Smooth muscle cell (in vitro differentiated cells): ENCODE results near the gene RBMS1. TPM values are rescaled to one million over a fixed set of nuclear protein-coding genes. Genes with fewer than 3 reads are reported as not detected.

Experiments used
- DNase-seq: peaks from one replicate; lab custom pipeline; 2025; ENCODE audit not compliant: unreplicated experiment; lab: John Stamatoyannopoulos, UW
- H2AFZ ChIP-seq: fragments of 200-600 bp; sonication (generic); 2 replicates; pipeline ENCODE4 v1.6.0; 2016; ENCODE audit warnings: antibody characterized with exemption, low read depth, mild to moderate bottlenecking
- H3F3A ChIP-seq: fragments of 200-600 bp; sonication (generic); 2 replicates; pipeline ENCODE4 v1.6.0; 2017; ENCODE audit warnings: antibody characterized with exemption, low read depth
- H3K27ac ChIP-seq: fragments of 200-600 bp; sonication (generic); 2 replicates; pipeline ENCODE4 v1.5.1; 2016; ENCODE audit warnings: low read depth, mild to moderate bottlenecking
- H3K27me3 ChIP-seq: fragments of 200-600 bp; sonication (generic); 2 replicates; pipeline ENCODE4 v1.6.1; 2016; ENCODE audit warnings: low read depth, mild to moderate bottlenecking
- H3K36me3 ChIP-seq: fragments of 200-600 bp; sonication (generic); 2 replicates; pipeline ENCODE4 v1.5.1; 2016; ENCODE audit warnings: low read depth
- H3K4me1 ChIP-seq: fragments of 200-600 bp; sonication (generic); 2 replicates; pipeline ENCODE4 v1.5.1; 2016; ENCODE audit warnings: low read depth
- H3K4me2 ChIP-seq: fragments of 200-600 bp; sonication (generic); 2 replicates; pipeline ENCODE4 v1.6.0; 2016; ENCODE audit warnings: mild to moderate bottlenecking
- H3K4me3 ChIP-seq: fragments of 200-600 bp; sonication (generic); 2 replicates; pipeline ENCODE4 v1.5.1; 2016; ENCODE audit warnings: mild to moderate bottlenecking
- H3K79me2 ChIP-seq: fragments of 200-600 bp; sonication (generic); 2 replicates; pipeline ENCODE4 v1.6.0; 2016; ENCODE audit warnings: low read depth, mild to moderate bottlenecking
- H3K9ac ChIP-seq: fragments of 200-600 bp; sonication (generic); 2 replicates; pipeline ENCODE4 v1.6.0; 2016; ENCODE audit warnings: low read depth
- H3K9me3 ChIP-seq: fragments of 200-600 bp; sonication (generic); replicated peaks from 2 replicates; pipeline ENCODE4 v1.5.1; 2016; ENCODE audit warnings: low read depth
- H4K20me1 ChIP-seq: fragments of 200-600 bp; sonication (generic); 2 replicates; pipeline ENCODE4 v1.6.0; 2016; ENCODE audit warnings: low read depth
- WGBS: methylation state at CpG from one replicate; pipeline ENCODE4 v1.1.7; 2016; ENCODE audit warnings: low lambda C conversion rate; 5-methylcytosine and 5-hydroxymethylcytosine counted together
- polyA plus RNA-seq: library from polyadenylated mRNA; unstranded; fragments of >200 nt; fragmentation: Nextera tagmentation; extraction: Ambion mirVana; gene quantifications from 2 replicates; pipeline ENCODE4 v1.2.1, GENCODE V29; 2016
- total RNA-seq: library from RNA; depleted of rRNA; stranded (reverse); fragments of >200 nt; gene quantifications from 2 replicates; pipeline ENCODE4 v1.2.3, GENCODE V29; 2014
- TF ChIP-seq, protein P1 (sequence below): fragments of 200-600 bp; sonication (generic); IDR thresholded peaks from 2 replicates; pipeline ENCODE4 v1.5.1; 2017; ENCODE audit warnings: borderline replicate concordance, mild to moderate bottlenecking, antibody characterized with exemption; ENCODE audit not compliant: insufficient read depth, poor library complexity, severe bottlenecking

RBMS1 gene
- total and polyA plus RNA-seq, 2 experiments from 2014 or later = 103 to 160 TPM

DNA sequence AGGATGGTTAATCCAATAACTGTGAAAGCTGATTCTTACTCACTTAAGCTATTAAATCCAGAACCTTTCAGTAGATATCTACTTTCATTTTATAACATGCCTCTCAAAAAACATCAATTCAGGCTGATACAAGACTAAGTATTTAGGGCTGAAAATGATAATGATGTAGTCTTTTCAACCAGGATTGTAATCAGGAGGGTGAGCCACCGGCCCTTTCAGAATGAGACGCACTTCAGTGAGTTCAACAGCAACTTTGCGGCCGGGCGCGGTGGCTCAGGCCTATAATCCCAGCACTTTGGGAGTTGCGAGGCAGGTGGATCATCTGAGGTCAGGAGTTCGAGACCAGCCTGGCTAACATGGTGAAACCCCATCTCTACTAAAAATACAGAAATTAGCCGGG is 30.4 kb downstream of the RBMS1 start:
- Histone ChIP-seq H3K27ac (no peak overlapping the region), H3K27me3 (no peaks in the 10 kb centered on the region), H4K20me1 (peaks cover 95% of the 10 kb centered on the region), H3K9me3 (no peaks in the 10 kb centered on the region), H3K4me1 (no peaks in the 10 kb centered on the region), H3K79me2 (peaks cover 100% of the 10 kb centered on the region), H3K4me2 (no peak overlapping the region), H3K36me3 (no peaks in the 10 kb centered on the region), H3K4me3 (no peak overlapping the region), H2AFZ (no peak overlapping the region), H3F3A (peaks cover 15% of the 10 kb centered on the region), H3K9ac (no peak overlapping the region)
- DNase-seq = no peak
- WGBS = 96% methylated on average over 9 of the region's 9 CpGs
- TF ChIP-seq, protein P1, sequence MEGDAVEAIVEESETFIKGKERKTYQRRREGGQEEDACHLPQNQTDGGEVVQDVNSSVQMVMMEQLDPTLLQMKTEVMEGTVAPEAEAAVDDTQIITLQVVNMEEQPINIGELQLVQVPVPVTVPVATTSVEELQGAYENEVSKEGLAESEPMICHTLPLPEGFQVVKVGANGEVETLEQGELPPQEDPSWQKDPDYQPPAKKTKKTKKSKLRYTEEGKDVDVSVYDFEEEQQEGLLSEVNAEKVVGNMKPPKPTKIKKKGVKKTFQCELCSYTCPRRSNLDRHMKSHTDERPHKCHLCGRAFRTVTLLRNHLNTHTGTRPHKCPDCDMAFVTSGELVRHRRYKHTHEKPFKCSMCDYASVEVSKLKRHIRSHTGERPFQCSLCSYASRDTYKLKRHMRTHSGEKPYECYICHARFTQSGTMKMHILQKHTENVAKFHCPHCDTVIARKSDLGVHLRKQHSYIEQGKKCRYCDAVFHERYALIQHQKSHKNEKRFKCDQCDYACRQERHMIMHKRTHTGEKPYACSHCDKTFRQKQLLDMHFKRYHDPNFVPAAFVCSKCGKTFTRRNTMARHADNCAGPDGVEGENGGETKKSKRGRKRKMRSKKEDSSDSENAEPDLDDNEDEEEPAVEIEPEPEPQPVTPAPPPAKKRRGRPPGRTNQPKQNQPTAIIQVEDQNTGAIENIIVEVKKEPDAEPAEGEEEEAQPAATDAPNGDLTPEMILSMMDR = no peak

DNA sequence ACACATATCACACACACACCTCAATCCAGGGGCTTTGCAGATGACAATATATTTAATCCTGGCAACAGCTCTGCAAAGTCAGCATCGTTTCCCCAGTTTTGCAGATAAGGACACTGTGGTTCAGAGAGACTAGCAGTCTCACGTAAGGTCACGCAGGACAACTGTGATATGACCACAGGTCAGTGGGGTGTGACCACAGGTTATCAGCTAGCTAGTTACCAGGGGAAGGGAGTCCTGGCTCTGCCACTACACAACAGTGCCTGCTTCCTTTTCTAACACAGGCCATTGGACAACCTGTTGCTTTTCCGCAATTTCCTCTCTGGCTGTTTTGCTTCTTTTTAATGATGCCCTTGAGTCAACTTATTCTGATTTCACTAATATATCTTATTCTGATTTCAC is 33.3 kb downstream of the RBMS1 start:
- H3F3A ChIP-seq = peaks cover 6% of the 10 kb centered on the region
- TF ChIP-seq, protein P1 = no peak
- no peak for DNase-seq
- no peak overlapping the region for H3K27ac ChIP-seq
- no peaks in the 10 kb centered on the region for H3K36me3 ChIP-seq
- no peak overlapping the region for H3K4me2 ChIP-seq
- no peaks in the 10 kb centered on the region for H3K9me3 ChIP-seq
- no peaks in the 10 kb centered on the region for H3K4me1 ChIP-seq
- H3K27me3 ChIP-seq = no peaks in the 10 kb centered on the region
- WGBS = 94% methylated on average over 4 of the region's 4 CpGs
- H2AFZ ChIP-seq = no peak overlapping the region
- H3K4me3 ChIP-seq = no peak overlapping the region
- peaks cover 89% of the 10 kb centered on the region for H4K20me1 ChIP-seq
- H3K9ac ChIP-seq = no peak overlapping the region
- peaks cover 98% of the 10 kb centered on the region for H3K79me2 ChIP-seq

DNA sequence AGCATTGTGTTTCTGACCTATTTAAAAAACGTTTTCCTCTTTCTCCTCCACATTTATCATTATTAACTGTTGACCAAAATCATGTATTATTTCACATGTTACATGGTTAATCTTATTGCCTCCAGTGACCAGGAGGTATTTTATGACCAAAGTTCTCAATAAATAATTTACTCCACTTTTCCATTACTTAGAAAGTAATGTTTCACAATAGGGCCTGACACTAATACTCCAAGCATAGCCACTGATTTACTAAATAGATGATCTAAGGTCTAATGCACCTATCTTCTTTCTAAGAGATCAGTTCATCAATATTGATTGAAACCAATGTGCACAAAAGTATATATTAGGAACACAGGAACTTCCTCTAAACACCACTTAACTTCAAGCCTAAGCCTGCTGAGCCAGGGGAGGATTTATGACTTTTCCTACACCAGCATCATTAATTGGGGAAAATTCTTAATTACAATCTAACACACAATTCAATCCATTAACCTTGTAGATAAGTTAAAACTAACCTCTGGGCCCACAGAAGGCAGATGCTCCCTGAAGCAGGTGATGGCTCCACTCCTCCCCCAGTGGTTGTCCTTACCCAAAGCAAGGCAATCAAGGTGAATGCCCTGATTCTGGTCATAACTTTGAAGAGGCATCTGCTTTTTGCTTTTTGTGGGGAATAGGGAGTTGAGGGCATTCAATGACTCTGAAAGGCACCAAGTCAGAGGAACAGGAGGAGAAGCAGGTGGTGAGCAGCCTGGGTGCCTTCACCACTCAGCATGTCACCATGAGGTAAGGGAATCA is 33.9 kb downstream of the RBMS1 start:
- Histone ChIP-seq H3F3A (peaks cover 6% of the 10 kb centered on the region), H3K9me3 (no peaks in the 10 kb centered on the region), H3K4me1 (no peaks in the 10 kb centered on the region), H3K4me2 (peak overlapping the region; percentile 52), H3K9ac (no peak overlapping the region), H2AFZ (no peak overlapping the region), H3K4me3 (no peak overlapping the region), H4K20me1 (peaks cover 88% of the 10 kb centered on the region), H3K27ac (peak overlapping the region; percentile 63), H3K79me2 (peaks cover 98% of the 10 kb centered on the region), H3K36me3 (no peaks in the 10 kb centered on the region), H3K27me3 (no peaks in the 10 kb centered on the region)
- WGBS = 60% methylated on average over 1 of the region's 1 CpG
- DNase-seq = no peak
- TF ChIP-seq, protein P1 = no peak
